Left ventricle myocardium superior (tissue), 1 donor: ENCODE results near the gene PRRG3. TPM values are rescaled to one million over a fixed set of nuclear protein-coding genes. Genes with fewer than 3 reads are reported as not detected.

Experiments used
- ATAC-seq: fragments of 200-7000 bp; cut with Tn5 transposase; one replicate; pipeline ENCODE4 v1.9.1; 2020; ENCODE audit warnings: mild to moderate bottlenecking, moderate library complexity
- DNase-seq: peaks from one replicate; pipeline ENCODE4 v3.0.0-alpha.2; 2020
- intact Hi-C: fragments of 100-400 bp; cut with micrococcal nuclease; formaldehyde crosslinking; loops from one replicate; pipeline ENCODE4 v1.11.0; 2022
- total RNA-seq: library from RNA; stranded (reverse); fragmentation: NEBNext Ultra II Directional; extraction: Animal tissue kit (Norgen Biotek cat#: 25700); gene quantifications from one replicate; pipeline ENCODE4 v1.2.1, GENCODE V29; 2021
- donor health status: DM: no; HTN: yes; CAD: no; lungs with severe emphysema.

Gene PRRG3
- total RNA-seq, 1 donor from 2014 or later, result 1.7 TPM

DNA sequence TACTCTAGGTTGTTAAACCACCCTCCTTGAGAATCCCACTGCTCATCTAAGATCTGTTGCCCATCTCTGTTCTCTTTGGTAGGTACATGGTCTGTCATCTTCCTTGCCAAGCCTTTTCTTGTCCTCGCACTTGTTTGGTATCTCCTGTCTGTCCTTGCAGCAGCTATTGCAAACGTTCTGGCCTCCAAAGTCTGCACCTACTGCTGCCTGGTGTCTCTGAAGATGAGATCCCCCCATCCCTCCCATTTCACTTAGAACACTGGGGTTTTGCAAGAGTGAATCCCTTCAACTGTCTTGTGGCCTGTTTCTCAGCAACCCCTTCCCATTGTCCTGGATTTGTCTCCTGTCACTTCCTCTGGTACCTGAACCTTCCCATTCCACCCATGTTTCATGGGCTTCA is 40.0 kb downstream of the PRRG3 start:
- intact Hi-C loops, result no loop called here
- ATAC-seq (no peak), DNase-seq (no peak)

DNA sequence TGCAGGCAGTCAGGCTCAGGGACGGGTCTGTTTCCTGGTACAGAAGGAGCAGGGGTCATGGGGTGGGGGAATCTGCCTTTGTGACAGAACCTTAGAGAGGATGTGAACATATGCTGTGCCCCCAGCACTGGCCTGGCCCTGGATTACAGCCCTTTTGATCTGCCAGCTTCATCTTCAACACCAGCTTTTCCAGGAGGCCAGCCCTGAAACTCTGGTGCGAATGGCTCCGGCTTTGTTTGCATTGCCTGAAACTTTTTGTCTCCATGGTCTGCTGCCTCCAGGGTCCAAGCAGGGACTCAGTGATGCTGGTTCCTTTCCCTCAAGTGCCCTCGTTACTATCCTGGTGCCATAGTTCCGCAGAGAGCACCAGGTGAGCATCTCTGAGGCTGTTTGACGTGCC is 41.4 kb downstream of the PRRG3 start:
- no peak for DNase-seq
- intact Hi-C loops, result no loop called here
- ATAC-seq, result no peak

DNA sequence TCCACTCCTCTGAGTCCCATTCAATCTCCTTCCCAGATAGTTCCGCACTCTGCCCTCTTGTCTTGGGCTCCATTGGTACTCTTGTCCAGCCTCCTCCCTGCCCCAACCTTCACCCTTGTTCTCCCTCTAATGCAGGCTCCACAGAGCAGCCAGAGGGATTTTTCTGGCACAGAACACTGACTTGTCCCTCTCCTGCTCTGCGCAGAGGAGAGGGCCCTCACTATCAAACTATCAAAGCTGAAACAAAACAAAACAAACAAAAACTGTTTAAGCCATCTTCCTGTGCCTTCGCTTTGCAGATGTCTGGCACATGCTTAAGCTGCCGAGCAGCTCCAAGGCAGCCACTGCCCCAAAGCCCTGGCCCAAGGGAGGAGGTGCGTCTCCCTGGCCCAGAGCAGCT is 42.2 kb downstream of the PRRG3 start:
- no peak for ATAC-seq

DNA sequence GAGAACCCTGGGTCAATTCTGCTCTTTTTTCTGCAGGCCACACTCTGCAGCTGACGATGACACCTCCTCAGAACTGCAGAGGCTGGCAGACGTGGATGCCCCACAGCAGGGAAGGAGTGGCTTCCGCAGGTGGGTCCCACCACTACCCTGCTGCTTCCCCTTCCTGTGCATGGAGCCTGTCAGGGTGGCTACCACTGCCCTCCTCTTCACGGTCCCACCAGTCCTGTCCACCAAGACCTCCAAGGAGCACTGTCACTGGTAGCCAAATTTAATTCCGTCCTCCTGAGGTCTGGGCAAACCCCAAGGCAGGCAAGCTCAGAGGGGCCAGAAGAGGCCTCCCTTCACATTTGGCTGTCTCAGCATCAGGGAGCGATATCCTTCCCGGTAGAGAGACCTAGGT is 43.5 kb downstream of the PRRG3 start:
- intact Hi-C loops, result no loop called here
- no peak for DNase-seq

More for the DNA sequence above, 42.2 kb downstream of the PRRG3 start:
- intact Hi-C loops, result no loop called here
- DNase-seq, result no peak

DNA sequence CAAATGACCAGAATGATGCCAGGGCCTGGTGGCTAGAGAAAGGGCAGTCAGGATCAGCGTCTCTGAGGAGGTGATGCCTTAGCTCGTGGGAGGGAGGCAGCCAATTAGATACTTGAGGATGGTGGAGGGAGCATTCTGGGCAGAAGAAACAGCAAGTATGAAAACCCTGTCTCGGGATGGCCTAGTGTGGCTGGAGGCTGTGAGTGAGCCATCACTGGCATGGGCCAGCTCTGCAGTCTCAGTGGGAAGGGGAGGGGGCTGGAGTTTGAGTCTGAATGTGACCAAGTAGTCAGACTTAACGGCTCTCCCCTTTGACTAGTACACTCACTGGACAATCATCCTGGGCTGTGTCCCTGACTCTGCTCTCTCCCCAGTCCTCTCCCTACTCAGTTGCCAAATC is 46.3 kb downstream of the PRRG3 start:
- DNase-seq, result no peak
- intact Hi-C loops, result loop anchor here (10.0 kb wide), 1 partner anchor 893 kb away; the partner anchor contains the start of gene GABRQ
- no peak for ATAC-seq

More for the DNA sequence above, 43.5 kb downstream of the PRRG3 start:
- ATAC-seq, result no peak

DNA sequence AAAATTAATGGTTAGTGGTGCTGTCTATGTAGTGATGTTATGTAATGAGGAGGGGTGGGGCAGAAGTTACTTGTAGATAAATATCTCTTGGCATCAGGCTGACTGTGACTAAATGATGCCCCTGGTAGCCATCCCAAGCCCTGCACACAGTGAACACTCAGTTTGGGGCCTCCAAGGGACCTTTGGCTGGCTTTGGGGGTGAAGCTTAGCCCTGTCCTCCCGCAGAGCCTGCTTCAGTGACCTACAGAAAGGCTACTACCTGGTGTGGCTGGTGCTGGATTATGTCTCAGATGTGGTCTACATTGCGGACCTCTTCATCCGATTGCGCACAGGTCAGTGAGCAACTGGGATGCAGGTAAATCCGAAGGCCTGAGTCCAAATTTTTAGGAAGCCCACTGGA is 47.1 kb downstream of the PRRG3 start:
- DNase-seq (no peak), ATAC-seq (no peak)
- intact Hi-C loops, result loop anchor here (10.0 kb wide), 1 partner anchor 892 kb away; the partner anchor contains the start of gene GABRQ

DNA sequence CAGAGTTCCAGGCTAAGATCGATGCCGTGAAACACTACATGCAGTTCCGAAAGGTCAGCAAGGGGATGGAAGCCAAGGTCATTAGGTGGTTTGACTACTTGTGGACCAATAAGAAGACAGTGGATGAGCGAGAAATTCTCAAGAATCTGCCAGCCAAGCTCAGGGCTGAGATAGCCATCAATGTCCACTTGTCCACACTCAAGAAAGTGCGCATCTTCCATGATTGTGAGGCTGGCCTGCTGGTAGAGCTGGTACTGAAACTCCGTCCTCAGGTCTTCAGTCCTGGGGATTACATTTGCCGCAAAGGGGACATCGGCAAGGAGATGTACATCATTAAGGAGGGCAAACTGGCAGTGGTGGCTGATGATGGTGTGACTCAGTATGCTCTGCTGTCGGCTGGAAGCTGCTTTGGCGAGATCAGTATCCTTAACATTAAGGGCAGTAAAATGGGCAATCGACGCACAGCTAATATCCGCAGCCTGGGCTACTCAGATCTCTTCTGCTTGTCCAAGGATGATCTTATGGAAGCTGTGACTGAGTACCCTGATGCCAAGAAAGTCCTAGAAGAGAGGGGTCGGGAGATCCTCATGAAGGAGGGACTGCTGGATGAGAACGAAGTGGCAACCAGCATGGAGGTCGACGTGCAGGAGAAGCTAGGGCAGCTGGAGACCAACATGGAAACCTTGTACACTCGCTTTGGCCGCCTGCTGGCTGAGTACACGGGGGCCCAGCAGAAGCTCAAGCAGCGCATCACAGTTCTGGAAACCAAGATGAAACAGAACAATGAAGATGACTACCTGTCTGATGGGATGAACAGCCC is 48.6 kb downstream of the PRRG3 start:
- intact Hi-C loops, result loop anchor here (10.0 kb wide), 1 partner anchor 891 kb away; the partner anchor contains the start of gene GABRQ

DNA sequence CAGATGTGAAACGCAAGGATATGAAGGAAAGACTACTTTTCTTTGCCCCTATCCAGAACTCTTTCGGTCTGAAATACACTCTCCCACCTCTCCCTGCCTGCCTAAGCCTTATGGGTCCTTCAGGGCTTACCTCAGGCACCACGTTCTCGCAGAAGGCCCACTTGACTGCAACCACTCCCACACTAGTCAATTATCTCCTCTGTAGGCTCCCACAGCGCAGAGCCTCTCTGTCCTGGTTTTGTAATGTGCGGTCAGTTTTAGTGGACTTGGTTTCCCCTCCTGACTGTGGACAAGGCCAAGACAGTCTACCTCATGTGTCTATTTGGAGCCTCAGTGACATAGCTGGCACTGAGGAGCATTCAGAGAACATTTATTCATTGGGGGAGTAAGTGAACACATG is 50.4 kb downstream of the PRRG3 start:
- intact Hi-C loops, result loop anchor here (10.0 kb wide), 1 partner anchor 889 kb away; the partner anchor contains the start of gene GABRQ
- no peak for DNase-seq
- ATAC-seq, result no peak

More for the DNA sequence above, 48.6 kb downstream of the PRRG3 start:
- ATAC-seq (no peak), DNase-seq (no peak)

DNA sequence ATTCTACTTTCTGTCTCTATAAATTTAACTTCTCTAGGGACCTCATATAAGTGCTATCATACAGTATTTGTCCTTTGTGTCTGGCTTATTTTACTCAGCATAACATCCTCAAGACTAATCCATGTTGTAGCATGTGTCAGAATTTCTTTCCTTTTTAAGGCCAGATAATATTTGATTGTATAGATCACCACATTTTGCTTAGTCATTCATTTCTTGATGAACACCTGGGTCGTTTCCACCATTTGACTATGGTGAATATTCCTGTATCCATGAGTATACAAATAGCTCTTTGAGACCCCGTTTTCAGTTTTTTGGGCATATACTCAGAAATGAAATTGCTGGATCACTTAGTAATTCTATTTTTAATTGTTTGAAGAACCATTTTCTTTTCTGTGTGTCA is 51.2 kb downstream of the PRRG3 start:
- DNase-seq, result no peak
- ATAC-seq, result no peak
- intact Hi-C loops, result loop anchor here (10.0 kb wide), 1 partner anchor 888 kb away; the partner anchor contains the start of gene GABRQ

DNA sequence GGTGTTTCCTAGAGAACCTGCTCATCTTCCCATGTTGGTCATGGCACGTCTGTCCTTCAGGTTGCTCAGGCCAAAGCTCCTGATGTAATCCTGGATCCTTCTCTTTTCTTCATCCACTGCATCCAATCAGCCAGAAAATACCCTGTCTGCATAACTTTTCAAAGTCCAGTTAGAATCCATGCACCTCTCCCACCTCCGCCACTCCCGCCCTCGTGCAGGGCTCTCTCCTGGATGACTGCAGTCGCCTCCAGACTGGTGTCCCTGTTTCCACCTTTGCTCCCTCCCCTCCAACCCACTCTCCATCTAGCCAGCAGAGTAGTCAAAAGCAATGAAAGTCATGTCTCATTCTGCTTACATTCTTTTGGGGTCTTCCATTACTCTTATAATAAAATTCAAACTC is 55.3 kb downstream of the PRRG3 start:
- DNase-seq (no peak), ATAC-seq (no peak)
- intact Hi-C loops, result no loop called here

DNA sequence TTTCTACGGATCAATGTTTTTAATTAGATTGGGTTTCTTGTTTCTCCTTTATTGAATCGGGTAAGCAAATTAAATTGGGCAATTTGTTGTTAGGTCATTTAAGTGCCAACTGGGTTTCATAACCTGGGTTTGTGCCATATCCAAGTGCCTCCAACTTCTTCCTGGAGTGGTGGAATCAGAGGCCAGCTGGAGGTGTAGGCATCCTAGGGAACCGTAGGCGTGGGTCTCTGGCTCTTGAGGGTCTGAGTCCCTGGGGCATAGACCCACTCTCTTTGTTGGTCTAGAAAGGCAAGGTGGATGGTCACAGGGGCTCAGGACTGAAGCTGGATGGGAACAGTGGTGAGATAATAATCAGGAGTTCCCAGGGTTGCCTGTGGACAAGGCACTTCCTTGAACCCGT is 57.6 kb downstream of the PRRG3 start:
- DNase-seq (no peak), ATAC-seq (no peak)
- intact Hi-C loops, result no loop called here

DNA sequence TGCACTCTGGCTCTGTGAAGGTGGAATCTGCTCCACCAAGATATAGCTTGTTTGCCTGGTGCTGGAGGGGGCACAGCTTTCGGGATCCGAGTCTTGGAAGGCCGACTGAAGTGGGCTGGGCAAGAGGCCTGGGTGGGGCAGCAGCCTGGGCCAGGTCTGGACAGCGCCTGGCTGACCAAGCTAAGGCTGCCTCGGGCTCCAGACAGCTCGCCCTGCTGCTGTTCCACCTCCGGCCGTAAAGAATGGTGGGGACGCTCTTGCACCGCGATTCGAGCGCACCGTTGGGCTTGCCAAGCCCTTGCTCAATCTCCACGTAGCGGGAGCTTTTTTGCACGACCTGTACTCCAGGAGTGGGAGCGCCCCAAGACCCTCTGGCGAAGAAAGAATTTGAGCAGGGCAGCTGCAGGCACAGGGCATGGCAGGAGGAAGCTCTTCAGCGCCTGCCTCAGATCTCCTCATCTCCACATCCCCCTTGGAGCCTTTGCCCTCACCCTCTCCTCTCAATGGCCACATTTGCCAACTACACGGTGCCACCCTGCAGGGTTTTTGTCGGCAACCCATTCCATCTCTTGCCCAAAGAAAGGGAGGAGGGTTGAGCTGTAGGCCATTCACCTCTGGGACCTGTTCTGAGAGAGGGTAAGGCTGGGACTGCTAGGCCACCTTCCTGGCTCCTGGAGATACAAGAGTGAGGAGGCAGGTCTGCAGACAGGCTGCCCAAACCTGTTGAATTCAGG is 58.2 kb downstream of the PRRG3 start:
- intact Hi-C loops, result no loop called here
- DNase-seq, result peak; percentile 70
- ATAC-seq, result peak; percentile 91

DNA sequence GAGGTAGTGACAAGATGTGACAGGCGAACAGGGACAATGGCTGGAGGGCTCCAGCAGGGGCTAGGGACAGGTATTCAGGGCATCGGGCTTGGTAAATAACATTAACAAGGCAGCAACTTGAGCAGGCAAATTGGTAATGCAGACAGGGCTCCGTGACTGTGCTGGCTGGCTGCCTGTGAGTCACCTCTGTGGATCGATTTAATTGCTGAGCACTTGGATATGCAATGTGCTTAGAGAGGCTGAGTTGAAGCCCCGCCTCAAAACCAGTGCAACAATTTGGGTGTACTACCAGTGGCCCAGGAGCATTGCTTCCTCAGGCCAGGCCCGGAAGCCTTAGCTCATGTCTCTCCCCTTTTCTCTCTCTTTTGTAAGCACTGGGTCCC is 58.8 kb downstream of the PRRG3 start:
- intact Hi-C loops, result no loop called here
- no peak for ATAC-seq
- no peak for DNase-seq

DNA sequence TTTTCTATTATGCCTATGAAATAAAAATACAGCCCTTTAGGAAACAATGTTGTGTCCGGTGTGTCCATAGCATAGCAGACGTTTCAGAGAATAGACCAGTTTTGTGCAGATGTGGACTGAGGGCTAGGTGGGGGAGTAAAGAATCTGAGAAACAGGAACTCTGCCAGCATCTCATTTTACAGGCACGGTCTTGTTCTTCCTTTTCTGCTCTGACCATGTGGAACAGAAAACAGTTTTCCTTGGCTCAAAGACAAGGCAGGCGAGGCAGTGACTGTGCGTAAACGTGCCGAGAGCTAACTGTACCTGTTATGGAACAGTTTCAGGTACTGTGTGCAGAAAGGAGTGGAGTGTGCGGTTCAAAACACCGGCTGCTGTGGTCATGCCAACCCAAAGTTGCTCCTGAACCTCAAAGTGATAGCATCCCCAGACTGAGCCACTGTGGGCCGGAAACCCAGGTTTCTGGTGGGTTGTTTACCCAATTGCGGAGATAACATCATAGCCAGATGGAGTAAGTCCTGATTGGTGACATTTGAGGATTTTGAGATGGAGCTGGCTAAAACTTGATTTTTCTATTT is 59.5 kb downstream of the PRRG3 start:
- no peak for ATAC-seq
- intact Hi-C loops, result no loop called here
- DNase-seq, result no peak

Other genes starting within 250 kb of the PRRG3 start
- not detected for gene PASD1, start 131.8 kb upstream of the PRRG3 start, total RNA-seq
- not detected for gene FATE1, start 20.6 kb downstream of the PRRG3 start, total RNA-seq
- gene CNGA2, start 39.3 kb downstream of the PRRG3 start, total RNA-seq, result not detected
- not detected for gene MAGEA4, start 217.4 kb downstream of the PRRG3 start, total RNA-seq